Fibroblast of villous mesenchyme (primary cell): ENCODE measurements around the gene ZNF275. TPM values are rescaled to one million over a fixed set of nuclear protein-coding genes. Genes with fewer than 3 reads are reported as not detected.

Experiments used
- DNase-seq: peaks from one replicate; pipeline ENCODE4 v3.0.0-alpha.2; 2010; ENCODE audit warnings: low read depth
- H3K4me3 ChIP-seq: 2 replicates; pipeline ENCODE4 v1.5.1; 2011; ENCODE audit warnings: low read depth, mild to moderate bottlenecking, low read length
- total RNA-seq: library from RNA; depleted of rRNA; stranded (reverse); fragments of >200 nt; gene quantifications from 2 replicates; pipeline ENCODE4 v1.2.3, GENCODE V29; 2012
- TF ChIP-seq, protein P1 (sequence below): IDR thresholded peaks from 2 replicates; pipeline ENCODE4 v1.5.1; 2012; ENCODE audit warnings: low read depth, mild to moderate bottlenecking, low read length; ENCODE audit not compliant: insufficient read depth

ZNF275 gene
- total RNA-seq, 1 donor, result 13.4 TPM

DNA sequence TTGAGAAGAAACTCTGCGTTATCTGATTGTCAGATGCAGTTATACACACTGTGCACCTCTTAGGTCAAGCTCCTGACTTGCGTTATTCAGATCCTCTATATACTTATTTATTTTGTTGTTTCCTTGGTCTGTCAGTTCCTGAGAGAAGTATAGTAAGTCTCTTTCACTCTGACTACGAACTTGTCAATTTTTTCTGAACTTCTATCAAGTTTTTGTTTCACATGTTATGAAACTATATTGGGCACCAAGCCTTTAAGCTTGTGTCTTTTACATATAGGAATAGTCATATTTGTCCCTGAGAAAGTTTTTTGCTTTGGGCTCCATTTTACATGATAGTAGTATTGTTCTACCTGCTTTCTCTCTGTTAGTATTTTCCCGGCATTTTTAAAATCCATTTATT lies 31.7 kb downstream of the ZNF275 start:
- H3K4me3 ChIP-seq, result no peak overlapping the region
- no peak for DNase-seq
- TF ChIP-seq, protein P1, sequence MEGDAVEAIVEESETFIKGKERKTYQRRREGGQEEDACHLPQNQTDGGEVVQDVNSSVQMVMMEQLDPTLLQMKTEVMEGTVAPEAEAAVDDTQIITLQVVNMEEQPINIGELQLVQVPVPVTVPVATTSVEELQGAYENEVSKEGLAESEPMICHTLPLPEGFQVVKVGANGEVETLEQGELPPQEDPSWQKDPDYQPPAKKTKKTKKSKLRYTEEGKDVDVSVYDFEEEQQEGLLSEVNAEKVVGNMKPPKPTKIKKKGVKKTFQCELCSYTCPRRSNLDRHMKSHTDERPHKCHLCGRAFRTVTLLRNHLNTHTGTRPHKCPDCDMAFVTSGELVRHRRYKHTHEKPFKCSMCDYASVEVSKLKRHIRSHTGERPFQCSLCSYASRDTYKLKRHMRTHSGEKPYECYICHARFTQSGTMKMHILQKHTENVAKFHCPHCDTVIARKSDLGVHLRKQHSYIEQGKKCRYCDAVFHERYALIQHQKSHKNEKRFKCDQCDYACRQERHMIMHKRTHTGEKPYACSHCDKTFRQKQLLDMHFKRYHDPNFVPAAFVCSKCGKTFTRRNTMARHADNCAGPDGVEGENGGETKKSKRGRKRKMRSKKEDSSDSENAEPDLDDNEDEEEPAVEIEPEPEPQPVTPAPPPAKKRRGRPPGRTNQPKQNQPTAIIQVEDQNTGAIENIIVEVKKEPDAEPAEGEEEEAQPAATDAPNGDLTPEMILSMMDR, result no peak

DNA sequence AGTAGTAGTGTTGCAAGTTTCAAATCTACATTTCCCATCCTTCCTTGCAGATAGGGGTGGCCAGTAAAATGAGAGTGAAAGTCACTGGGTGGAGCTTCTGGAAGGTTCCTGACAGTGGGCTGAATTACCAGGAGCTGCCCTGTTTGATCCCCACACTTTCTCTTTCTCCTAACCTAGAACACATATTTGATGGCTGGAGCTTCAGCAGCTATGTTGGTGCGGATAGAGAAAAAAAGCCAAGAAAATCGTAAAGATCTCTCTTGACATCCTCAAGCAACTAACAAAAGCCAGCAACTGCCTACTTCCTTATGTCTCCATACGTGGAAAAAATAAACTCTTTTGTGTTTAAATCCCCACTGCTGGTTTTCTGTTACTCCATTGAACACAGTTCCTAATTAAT lies 32.2 kb downstream of the ZNF275 start:
- DNase-seq, result no peak
- no peak overlapping the region for H3K4me3 ChIP-seq
- TF ChIP-seq, protein P1, result no peak

DNA sequence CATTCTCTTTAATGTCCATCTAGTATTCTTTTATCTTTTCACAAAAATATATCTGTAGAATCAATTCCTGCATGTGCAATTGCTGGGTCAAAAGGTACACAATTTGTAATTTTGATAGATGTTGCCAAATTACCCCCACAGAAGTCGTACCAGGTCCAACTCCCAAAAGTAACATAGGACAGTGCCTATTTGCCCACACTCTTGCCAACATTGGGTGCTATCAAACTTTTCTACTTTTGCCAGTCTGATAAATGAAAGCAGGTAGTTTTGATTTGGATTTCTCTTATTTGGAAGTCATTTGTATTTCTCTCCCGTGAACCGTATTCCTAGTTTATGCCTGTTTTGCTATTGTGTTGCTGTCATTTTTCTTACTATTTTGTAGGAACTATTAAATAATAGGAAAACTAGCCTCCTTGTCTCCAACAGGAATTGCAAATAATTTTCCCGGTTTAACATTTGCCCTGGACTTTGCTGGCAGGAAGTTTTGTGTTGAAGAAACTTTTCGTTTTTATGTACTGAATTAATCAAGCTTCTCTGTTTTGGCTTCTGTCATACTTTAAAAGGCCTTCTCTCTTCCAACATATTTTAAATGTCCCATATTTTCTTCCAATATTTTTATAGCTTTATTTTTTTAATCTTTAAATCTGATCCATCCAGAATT lies 33.1 kb downstream of the ZNF275 start:
- TF ChIP-seq, protein P1, result no peak
- H3K4me3 ChIP-seq, result no peak overlapping the region
- DNase-seq, result no peak

DNA sequence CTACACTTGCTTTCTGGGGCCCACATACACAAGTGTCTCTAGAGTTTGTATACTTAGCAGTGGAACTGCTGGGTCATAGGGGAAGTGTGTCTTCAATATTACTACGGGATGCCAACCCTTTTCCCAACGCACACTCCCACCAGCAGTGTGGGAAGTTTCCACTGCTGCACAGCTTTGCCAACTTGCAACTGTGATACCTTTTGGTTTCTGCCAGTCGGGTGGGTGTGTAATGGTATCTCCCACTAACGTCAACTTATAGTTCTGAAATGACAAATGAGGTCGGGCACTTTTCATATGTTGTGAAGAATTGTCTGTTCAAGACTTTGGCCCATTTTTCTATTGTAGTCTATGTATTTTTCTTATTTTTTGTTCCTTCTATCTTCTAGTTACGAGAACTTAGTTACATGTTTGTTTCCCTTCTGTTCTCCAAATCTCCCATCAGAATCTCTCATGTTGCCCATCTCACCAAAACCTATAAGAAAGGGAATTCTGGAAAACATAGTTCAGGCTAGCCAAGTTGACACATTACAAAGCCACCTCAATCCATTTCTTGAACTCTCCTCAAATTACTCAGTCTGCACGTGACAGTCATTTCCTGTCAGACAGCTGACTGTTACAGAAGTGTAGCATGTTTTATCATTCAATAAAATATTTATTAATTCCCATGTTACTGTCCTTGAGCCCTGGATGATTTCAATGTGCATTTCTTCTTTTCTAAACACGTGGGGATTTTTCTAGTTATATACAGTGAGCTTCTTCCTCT lies 36.5 kb downstream of the ZNF275 start:
- TF ChIP-seq, protein P1, result no peak
- peak; percentile 9 for DNase-seq
- no peak overlapping the region for H3K4me3 ChIP-seq

DNA sequence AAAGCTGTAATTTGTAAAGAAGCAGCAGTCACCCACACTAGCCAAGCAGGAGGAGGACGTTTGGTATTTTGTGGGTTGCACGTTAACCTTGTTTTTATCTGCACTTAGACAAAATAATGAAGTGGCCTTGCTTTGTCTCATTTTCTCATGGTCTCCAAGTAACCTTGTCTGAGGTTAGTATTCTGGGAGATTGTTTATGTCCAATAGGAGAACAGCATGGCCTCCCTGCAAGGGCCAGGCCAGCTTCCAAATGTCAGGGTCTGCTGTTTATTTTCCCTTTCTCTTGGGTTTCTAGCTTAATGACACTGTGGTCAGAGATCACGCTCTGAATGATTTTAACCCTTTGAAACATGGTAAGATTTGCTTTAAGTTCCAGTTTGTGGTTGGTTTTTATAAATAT lies 37.3 kb downstream of the ZNF275 start:
- TF ChIP-seq, protein P1, result no peak
- H3K4me3 ChIP-seq, result no peak overlapping the region
- DNase-seq, result peak; percentile 50

DNA sequence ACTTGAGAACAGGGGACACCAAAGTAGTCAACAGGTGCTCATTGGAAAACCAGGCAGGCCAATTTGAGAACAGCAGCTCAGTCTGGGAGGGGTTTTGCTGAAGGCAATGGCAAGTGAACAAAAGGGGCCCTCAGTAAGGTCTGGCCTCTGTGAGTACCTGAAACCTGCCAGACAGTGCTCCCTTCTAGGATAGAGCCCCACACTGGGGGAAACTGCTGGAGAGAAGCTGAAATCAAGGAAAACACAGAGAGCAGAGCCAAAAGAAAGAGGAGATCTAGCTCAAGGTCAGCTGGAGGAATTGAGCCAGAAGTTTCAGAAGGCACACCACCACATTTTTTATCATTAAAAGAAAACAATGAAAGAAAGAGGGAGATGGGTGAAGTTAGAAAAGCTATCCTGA lies 39.0 kb downstream of the ZNF275 start:
- no peak for DNase-seq
- TF ChIP-seq, protein P1, result no peak
- H3K4me3 ChIP-seq, result no peak overlapping the region
